Activated naive CD8-positive, alpha-beta T cell treated with anti-CD3 and anti-CD28 coated beads for 36 hours (primary cell): ENCODE results near the gene CHAD. TPM values are rescaled to one million over a fixed set of nuclear protein-coding genes. Genes with fewer than 3 reads are reported as not detected.
"Not testable (repeated sequence)": the region's sequence is repeated elsewhere in the genome, so short reads cannot be mapped to it uniquely, and the experiment has no call there.

ENCODE experiments used
- DNase-seq: peaks from one replicate; pipeline ENCODE4 v3.0.0; 2021
- H3K27ac Mint-ChIP-seq: one replicate; pipeline ENCODE4 v1.8.0; 2022; ENCODE audit warnings: mild to moderate bottlenecking, moderate library complexity, mixed read lengths
- H3K27me3 Mint-ChIP-seq: one replicate; pipeline ENCODE4 v1.8.0; 2022; ENCODE audit warnings: mild to moderate bottlenecking, mixed read lengths
- H3K36me3 Mint-ChIP-seq: one replicate; pipeline ENCODE4 v1.8.0; 2021; ENCODE audit warnings: mild to moderate bottlenecking, mixed read lengths
- H3K4me1 Mint-ChIP-seq: one replicate; pipeline ENCODE4 v1.8.0; 2021; ENCODE audit warnings: mixed read lengths
- H3K4me3 Mint-ChIP-seq: one replicate; pipeline ENCODE4 v1.8.0; 2022; ENCODE audit warnings: mild to moderate bottlenecking, moderate library complexity, mixed read lengths
- H3K9me3 Mint-ChIP-seq: one replicate; pipeline ENCODE4 v1.8.0; 2022; ENCODE audit warnings: mixed read lengths
- total RNA-seq, 2 experiments: library from RNA; stranded (reverse); gene quantifications; one replicate each; pipeline ENCODE4 v1.2.3, GENCODE V29; 2021

The CHAD gene
- total RNA-seq, 2 experiments from 2014 or later = not detected

DNA sequence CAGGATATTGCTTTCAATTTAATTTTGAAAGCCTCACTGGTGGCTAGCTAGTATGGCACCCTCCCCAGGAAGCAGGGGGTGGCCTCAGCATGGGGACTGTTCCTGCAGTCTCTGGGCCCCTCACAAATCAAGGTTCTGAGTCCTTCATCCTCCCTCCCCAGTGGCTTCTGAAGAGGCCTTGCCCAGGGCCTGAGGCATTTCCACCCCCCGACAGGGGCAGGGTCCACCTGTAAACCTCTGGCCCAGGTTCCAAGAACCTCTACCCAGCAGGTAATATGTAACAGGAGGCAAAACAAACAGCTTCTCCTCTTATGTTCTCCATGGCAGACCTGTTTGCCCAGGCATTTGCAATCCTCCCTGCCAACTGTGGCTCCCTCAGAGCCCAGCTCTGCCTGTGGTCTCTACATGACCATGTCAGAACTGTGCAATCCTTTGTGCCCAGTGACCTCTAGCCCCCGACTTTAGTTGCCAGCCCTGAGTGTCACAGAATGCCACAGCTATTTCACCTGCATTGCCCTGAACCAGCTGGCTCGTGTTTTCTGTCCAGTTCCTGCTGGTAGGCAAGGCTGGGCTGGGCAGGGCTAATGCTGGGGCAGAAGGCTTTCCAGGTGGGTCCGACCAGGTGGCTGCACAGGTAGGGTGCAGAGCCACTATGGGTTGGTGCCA lies 28.4 kb downstream of the CHAD start:
- Mint-ChIP-seq H3K4me3 (no peak overlapping the region), H3K27ac (no peak overlapping the region), H3K27me3 (no peaks in the 10 kb centered on the region), H3K4me1 (no peaks in the 10 kb centered on the region), H3K36me3 (peaks cover 3% of the 10 kb centered on the region), H3K9me3 (no peaks in the 10 kb centered on the region)
- no peak for DNase-seq

DNA sequence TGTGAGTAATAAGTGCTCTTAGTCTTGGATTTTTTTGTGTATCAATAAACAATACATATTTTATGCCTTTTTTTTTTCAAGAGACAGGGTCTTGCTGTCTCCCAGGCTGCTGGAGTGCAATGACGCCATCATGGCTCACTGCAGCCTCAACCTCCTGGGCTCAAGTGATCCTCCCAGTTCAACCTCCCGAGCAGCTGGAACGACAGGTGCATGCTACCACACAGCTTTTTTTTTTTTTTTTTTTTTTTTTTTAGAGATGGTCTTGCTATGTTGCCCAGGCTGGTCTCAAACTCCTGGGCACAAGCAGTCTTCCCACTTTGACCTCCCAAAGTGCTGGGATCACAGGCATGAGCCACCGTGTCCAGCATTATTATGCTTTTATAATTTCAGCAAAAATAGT lies 29.7 kb downstream of the CHAD start:
- no peaks in the 10 kb centered on the region for H3K27me3 Mint-ChIP-seq
- H3K27ac Mint-ChIP-seq = no peak overlapping the region
- no peaks in the 10 kb centered on the region for H3K4me1 Mint-ChIP-seq
- H3K4me3 Mint-ChIP-seq = no peak overlapping the region
- DNase-seq = no peak
- H3K9me3 Mint-ChIP-seq = no peaks in the 10 kb centered on the region
- H3K36me3 Mint-ChIP-seq = peaks cover 3% of the 10 kb centered on the region

DNA sequence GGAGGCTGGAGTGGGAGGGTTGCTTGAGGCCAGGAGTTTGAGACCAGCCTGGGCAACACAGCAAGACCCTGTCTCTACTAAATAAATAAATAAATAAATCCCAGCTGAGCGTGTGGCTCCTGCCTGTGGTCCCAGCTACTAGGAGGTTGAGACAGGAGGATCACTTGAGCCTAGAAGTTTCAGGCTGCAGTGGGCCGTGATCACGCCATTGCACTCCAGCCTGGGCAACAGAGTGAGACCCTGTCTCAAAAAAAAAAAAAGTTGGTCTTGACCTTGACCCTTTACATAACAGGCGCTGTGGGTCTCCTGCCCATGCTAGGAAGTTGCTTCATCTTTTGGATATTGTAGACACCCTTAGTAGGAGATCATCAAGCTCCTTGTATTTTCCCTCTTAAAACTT lies 31.3 kb downstream of the CHAD start:
- Mint-ChIP-seq H3K27ac (no peak overlapping the region), H3K9me3 (no peaks in the 10 kb centered on the region), H3K4me3 (no peak overlapping the region), H3K27me3 (no peaks in the 10 kb centered on the region), H3K4me1 (no peaks in the 10 kb centered on the region), H3K36me3 (peaks cover 3% of the 10 kb centered on the region)
- no peak for DNase-seq

DNA sequence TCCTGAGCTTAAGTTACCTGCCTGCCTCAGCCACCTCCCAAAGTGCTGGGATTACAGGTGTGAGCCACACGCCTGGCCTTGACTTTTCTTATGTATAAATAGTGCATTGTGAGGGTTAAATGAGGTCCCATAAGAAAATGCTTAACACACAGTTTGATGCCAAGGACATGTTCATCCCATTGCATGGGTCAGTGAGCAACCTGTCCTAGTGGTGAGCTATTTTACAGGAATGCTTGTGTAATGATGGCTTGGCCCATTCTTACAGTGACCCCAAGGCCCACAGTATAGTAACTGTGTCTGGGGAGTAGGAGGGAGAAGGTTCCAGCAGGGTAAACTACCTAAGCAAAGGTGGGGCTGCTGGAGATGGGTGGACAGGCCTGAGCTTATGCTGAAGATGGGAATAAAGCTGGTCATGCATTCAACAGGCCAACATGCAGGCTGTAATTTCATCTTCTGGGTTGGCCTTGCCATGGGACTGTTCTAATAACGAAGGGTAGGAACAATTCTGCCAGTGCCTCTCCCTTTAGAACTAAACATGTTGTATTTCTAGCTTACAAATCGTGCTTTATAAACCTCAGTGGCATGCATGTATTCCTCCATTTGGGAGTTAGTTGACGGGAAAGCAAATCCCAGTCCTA lies 36.4 kb downstream of the CHAD start:
- no peak overlapping the region for H3K27ac Mint-ChIP-seq
- no peaks in the 10 kb centered on the region for H3K27me3 Mint-ChIP-seq
- no peaks in the 10 kb centered on the region for H3K9me3 Mint-ChIP-seq
- H3K4me3 Mint-ChIP-seq = no peak overlapping the region
- no peak for DNase-seq
- H3K36me3 Mint-ChIP-seq = peaks cover 3% of the 10 kb centered on the region
- peaks cover 4% of the 10 kb centered on the region for H3K4me1 Mint-ChIP-seq

DNA sequence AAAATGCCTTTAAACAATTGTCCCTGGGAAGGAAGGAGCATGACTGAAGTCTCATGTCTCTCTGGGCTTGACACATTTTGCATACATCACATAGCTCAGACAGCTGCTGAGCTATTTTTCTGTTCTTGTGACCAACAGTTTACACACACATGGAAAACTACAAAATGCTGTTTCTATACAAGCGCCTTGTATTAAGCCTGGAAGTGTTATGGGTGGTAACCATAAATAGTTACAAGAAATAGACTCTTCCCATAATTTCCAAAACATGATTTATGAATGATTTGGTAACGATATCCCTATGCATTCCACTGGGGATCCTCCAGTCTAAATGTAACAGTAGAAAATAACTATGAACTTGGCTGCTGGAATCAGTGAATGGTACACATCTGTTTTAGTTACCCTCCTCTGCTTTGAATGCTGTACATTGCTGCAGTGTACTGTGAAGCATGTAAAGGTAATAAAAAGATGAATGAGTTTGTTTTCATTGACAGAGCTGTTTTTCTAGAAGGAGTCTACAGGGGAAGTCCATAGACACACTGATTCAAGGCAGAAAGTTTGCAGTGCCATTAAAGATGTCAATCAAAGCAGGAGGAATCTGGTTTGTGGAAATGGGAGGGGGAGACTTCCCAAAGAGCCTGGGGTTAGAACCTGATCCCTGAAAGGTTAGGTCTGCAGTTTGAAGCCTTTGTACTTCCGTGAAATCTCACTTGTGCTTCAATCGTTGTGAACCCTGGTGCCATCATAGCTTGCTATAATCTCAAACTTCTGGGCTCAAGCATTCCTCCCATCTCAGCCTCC lies 37.7 kb downstream of the CHAD start:
- Mint-ChIP-seq H3K27me3 (no peaks in the 10 kb centered on the region), H3K4me1 (peaks cover 9% of the 10 kb centered on the region), H3K27ac (no peak overlapping the region), H3K4me3 (no peak overlapping the region), H3K36me3 (no peaks in the 10 kb centered on the region), H3K9me3 (no peaks in the 10 kb centered on the region)
- no peak for DNase-seq

DNA sequence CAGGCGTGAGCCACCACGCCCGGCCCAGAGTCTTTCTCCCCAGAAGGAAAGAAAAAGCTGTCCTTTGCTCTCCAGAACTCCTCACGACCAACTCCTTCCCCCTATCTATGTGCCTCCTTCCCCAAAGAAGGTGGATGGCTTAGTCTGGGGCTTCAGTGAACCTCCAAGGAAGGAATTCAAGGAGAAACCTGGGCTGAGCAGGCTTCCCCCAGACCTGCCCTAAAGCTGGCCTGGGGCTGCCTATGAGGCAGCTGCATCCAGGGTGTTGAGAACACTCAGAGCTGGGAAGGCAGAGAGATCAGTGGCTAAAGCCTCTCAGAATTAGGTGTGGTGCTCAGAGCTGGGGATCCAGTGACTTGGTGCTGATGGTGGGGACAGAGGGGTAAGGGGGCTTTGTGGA lies 38.9 kb downstream of the CHAD start:
- Mint-ChIP-seq H3K4me3 (no peak overlapping the region), H3K27me3 (no peaks in the 10 kb centered on the region), H3K27ac (no peak overlapping the region), H3K36me3 (no peaks in the 10 kb centered on the region), H3K4me1 (peaks cover 16% of the 10 kb centered on the region), H3K9me3 (no peaks in the 10 kb centered on the region)
- no peak for DNase-seq

DNA sequence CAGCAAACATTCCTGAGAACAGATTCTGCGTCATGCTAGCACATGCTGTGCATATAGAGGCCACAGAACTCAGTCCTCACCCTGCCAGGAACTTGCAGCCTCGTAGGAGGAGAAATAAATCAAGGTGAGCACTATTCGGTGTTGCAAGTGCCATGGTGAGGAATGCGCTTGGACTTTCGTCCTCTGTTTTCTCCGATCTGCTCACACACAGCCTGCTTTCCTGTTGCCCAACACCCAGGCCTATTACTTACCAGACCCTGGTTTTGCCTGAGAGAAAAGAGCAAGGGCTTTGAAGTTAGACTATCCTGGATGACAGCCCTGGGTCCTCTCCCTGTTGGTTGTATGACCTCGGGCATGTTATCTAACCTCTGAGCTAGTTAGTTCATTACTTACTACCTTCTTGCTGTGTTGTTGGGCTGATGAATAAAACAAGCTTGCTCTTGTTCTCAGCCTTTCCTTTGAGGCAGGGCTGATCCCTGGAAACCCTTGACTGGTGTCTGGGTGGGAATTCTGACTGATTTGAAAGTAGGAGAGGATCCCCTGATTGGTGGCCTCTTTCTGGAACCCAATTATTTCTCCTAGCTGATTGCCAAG lies 39.8 kb downstream of the CHAD start:
- H3K4me3 Mint-ChIP-seq = no peak overlapping the region

DNA sequence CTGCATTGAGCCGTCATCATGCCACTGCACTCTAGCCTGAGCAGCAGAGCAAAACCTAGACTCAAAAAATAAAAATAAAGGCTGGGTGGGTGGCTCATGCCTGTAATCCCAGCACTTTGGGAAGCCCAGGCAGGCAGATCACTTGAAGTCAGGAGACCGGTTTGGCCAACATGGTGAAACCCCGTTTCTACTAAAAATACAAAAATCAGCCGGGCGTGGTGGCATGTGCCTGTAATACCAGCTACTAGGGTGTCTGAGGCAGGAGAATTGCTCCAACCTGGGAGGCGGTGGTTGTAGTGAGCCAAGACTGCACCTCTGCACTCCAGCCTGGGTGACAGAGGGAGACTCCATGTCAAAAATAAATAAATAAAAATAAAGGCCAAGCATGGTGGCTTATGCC lies 40.6 kb downstream of the CHAD start:
- not testable (repeated sequence) for H3K9me3 Mint-ChIP-seq, DNase-seq, H3K36me3 Mint-ChIP-seq, H3K27ac Mint-ChIP-seq, H3K4me3 Mint-ChIP-seq, H3K27me3 Mint-ChIP-seq
- peaks cover 17% of the 10 kb centered on the region for H3K4me1 Mint-ChIP-seq

More for the DNA sequence above, 39.8 kb downstream of the CHAD start:
- no peaks in the 10 kb centered on the region for H3K9me3 Mint-ChIP-seq
- H3K27ac Mint-ChIP-seq = no peak overlapping the region
- H3K36me3 Mint-ChIP-seq = no peaks in the 10 kb centered on the region
- no peaks in the 10 kb centered on the region for H3K27me3 Mint-ChIP-seq
- no peak for DNase-seq
- peaks cover 17% of the 10 kb centered on the region for H3K4me1 Mint-ChIP-seq

DNA sequence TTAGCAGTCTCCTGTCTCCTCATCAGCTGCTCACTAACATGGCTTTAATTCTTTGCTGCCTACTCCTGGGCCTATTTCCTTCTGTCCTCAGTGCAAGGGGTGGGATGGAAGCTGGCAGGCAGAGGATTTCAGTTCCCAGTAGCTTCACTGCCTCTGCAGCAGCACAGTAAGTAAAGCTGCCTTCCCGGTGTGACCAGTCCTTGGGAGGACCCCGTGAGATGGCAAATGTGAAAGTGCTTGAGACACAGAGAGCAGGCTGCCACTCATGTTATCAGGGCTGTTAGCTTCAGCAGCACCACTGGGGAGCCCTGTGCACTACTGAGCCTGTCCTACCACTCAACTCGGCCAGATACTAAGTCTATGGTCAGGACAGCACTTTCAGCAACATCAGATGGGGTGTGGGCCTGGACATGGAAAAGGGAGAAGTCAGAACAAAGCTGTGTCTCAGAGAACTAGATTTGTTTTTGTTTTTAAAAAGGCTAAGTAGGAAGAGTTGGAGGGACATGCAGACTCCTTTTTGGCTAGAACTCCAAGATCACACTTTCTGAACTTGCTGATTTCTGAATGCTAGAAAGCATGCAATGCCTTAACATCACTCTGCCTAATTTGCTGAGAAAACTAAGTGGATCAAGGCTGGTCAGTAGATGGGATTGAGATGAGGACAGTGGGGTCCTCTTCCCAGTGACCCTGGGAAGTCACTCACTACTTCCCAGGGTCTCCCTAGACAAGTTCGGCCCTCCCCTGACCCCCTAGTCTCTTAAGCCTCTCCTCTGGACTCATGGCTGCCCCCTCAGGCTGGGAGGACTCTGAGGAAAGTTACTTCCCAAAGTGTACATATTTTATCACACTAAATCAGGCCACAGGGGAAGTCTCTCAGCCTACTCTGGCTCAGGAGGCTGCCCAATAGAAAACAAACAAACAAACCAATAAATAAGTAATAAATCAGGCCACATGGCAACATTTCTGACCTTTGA lies 41.6 kb downstream of the CHAD start:
- H3K9me3 Mint-ChIP-seq = no peaks in the 10 kb centered on the region
- H3K4me1 Mint-ChIP-seq = peaks cover 17% of the 10 kb centered on the region
- H3K36me3 Mint-ChIP-seq = no peaks in the 10 kb centered on the region
- H3K27me3 Mint-ChIP-seq = no peaks in the 10 kb centered on the region
- H3K4me3 Mint-ChIP-seq = peak overlapping the region; percentile 82
- peak; percentile 13 for DNase-seq
- peak overlapping the region; percentile 54 for H3K27ac Mint-ChIP-seq

DNA sequence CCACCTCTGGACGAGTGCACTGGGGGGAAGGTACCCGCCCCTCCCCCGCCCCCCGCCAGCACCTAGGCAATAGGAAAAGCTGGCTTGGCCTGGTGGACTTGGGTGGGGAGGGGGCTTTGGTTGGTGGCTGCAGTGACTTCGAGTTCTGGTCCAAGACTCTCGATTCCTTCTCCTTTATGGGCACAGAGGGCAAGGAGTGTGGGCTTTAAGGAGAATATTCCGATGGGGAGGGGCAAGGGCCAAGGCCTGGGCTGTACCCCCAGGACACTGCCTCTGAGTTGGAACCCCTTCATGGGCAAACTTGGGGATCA lies 42.3 kb downstream of the CHAD start:
- H3K36me3 Mint-ChIP-seq = no peaks in the 10 kb centered on the region
- peaks cover 21% of the 10 kb centered on the region for H3K4me1 Mint-ChIP-seq
- H3K27me3 Mint-ChIP-seq = no peaks in the 10 kb centered on the region
- peak overlapping the region; percentile 82 for H3K4me3 Mint-ChIP-seq
- no peaks in the 10 kb centered on the region for H3K9me3 Mint-ChIP-seq
- H3K27ac Mint-ChIP-seq = peak overlapping the region; percentile 54
- no peak for DNase-seq

DNA sequence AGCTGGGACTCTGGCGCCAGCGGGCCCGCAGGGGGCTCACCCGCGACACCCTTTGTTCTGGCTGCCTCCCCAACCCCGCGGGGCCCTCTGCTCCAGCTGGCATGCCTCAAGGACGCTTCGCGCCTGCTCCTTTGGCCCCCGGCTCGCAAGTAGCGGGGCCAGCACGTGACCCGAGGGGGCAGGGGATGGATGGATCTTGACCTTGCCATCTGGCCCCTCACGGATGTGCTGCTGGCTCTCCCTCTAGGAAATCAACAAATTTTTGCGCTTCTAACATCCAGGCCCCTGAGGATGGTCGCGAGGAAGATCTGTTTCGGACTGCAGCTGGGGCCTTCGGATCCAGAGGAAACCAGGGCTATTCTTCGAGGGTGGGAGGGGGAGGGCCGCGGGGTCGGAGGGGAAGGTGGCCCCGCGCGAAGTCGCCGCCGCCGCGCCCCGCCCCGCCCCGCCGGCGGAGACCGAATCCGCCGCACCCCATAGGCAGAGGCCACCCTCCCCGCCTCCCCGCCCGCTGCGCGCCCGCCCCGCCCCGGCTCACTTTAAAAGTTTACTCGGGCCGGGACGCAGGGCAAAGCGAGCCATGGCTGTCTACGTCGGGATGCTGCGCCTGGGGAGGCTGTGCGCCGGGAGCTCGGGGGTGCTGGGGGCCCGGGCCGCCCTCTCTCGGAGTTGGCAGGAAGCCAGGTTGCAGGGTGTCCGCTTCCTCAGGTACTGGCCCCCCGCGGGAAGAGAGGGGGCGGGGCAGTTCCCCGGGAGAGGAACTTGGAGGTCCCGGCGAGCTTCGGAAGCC lies 42.8 kb downstream of the CHAD start, which contains the start of gene ACSF2:
Gene ACSF2 (plus strand): TSS at position 537 of the 790 bp plus-strand sequence. CDS start 44 bp downstream, at position 581.
- H3K9me3 Mint-ChIP-seq = no peaks in the 10 kb centered on the region
- H3K4me1 Mint-ChIP-seq = peaks cover 25% of the 10 kb centered on the region
- H3K36me3 Mint-ChIP-seq = no peaks in the 10 kb centered on the region
- DNase-seq = peak; percentile 79
- peak within 1 kb of the TSS; percentile 67 for H3K27ac Mint-ChIP-seq
- no peaks in the 10 kb centered on the region for H3K27me3 Mint-ChIP-seq
- H3K4me3 Mint-ChIP-seq = peak within 1 kb of the TSS; percentile 82

DNA sequence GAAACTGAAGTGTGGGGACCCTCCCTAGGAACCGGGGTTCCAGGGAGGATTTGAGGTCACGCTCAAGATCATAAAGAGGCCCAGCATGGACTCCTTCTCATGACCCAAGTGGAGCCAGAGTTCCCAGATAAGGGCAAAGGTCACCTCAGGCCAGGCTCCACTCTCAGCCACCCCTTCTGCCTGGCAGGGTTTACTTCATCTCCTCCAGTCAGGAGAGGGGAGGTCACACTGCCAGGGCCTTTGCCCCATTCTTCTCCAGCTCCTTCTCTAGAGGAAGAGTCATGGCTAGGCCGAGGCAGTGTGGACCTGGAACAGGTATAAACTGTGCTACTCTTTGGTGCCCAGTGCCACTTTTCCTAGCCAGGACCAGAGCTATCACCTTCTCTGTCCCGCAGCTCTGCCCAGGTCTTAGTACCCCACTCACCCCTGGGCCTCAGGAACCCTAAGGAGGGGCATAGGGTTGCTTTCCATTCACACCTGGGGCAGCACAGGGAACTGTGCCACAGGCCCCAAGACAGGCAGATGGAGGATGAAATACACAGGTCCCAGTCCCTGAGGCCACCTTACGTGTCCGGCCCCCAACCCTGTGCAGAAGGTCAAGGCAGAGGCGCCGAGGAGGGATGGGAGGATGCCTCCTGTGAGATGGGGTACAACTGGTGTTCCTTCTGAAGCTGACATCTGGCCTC lies 43.5 kb downstream of the CHAD start:
- Mint-ChIP-seq H3K4me1 (peaks cover 31% of the 10 kb centered on the region), H3K27me3 (no peaks in the 10 kb centered on the region), H3K4me3 (peak overlapping the region; percentile 81), H3K36me3 (no peaks in the 10 kb centered on the region), H3K9me3 (no peaks in the 10 kb centered on the region), H3K27ac (peak overlapping the region; percentile 67)
- no peak for DNase-seq

DNA sequence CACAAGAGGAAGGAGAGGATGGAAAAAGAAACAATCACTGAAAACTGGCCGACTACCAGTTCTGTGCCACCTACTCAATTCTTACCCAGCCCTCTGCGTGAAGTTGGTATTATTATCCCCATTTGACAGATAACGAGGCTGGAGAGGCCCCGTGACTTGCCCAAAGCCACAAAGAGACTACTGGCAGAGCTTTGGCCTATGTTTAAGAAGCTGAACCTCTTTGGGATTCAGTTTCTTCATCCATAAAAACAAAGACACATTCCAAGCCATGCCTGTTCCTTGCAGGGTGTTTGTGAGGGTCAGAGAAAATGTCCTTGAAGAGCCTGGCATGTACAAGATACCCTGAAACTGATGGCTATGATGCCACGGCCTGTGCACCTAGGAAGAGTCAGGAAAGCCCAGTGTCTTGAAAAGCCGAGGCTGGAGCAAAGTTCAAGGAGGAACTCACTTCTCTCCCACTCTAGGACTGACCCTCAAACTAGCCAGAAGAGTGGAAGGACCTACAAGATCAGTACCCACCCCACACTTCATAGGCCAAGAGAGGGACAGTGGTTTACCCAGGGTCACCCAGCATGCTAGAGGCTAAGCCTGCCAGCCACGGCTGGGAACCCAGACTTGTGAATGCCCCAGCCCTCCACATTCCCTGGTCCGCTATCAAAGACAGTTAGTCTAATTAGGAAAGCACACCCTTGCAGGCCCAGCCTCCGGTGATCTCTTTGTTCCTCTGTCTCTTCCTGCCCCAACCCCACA lies 44.3 kb downstream of the CHAD start:
- DNase-seq = no peak

More for the DNA sequence above, 44.3 kb downstream of the CHAD start:
- H3K4me1 Mint-ChIP-seq = peaks cover 34% of the 10 kb centered on the region
- no peaks in the 10 kb centered on the region for H3K9me3 Mint-ChIP-seq
- H3K4me3 Mint-ChIP-seq = no peak overlapping the region
- H3K27me3 Mint-ChIP-seq = no peaks in the 10 kb centered on the region
- H3K27ac Mint-ChIP-seq = no peak overlapping the region
- no peaks in the 10 kb centered on the region for H3K36me3 Mint-ChIP-seq
